OCI-LY7 (cell line): Measurements from ENCODE around the gene XRCC3.

Experiments used
- CTCF ChIP-seq: fragments of 200-600 bp; sonication (generic); conservative IDR thresholded peaks from 2 replicates; pipeline ENCODE4 v1.5.1; 2014; ENCODE audit warnings: mild to moderate bottlenecking, antibody characterized with exemption, low read length, moderate library complexity, mixed read lengths
- EZH2phosphoT487 ChIP-seq: fragments of 200-600 bp; sonication (generic); IDR thresholded peaks from 2 replicates; pipeline ENCODE4 v1.6.1; 2018; ENCODE audit warnings: low read depth, borderline replicate concordance, mild to moderate bottlenecking, mixed run types, antibody characterized with exemption, low read length, moderate library complexity, mixed read lengths

- TF ChIP-seq CTCF (no peak), EZH2phosphoT487 (no peak)
These were observed 7.7 kb downstream of the XRCC3 start for GRCh38 chr14:103707329-103708263.
